GM18858 (cell line): Measurements from ENCODE around the gene CHRDL2.

Experiments
- ATAC-seq: cut with Tn5 transposase; IDR thresholded peaks from one replicate; pipeline ENCODE4 v1.9.1; 2021; ENCODE audit not compliant: unreplicated experiment

Gene CHRDL2

GRCh38 chr11:74713686-74714085, 17.5 kb downstream of the CHRDL2 start:
- ATAC-seq: no peak

- ATAC-seq: no peak
Observed at GRCh38 chr11:74710281-74710938, 20.8 kb downstream of the CHRDL2 start.

- ATAC-seq: no peak
Observed at GRCh38 chr11:74709175-74709574, 22.1 kb downstream of the CHRDL2 start.

GRCh38 chr11:74707602-74708510, 23.4 kb downstream of the CHRDL2 start:
- no peak for ATAC-seq

GRCh38 chr11:74707182-74707581, 24.0 kb downstream of the CHRDL2 start:
- no peak for ATAC-seq

GRCh38 chr11:74703211-74703610, 28.0 kb downstream of the CHRDL2 start:
- no peak for ATAC-seq

- ATAC-seq: no peak
Observed at GRCh38 chr11:74702383-74703007, 28.7 kb downstream of the CHRDL2 start.

- ATAC-seq: no peak
Observed at GRCh38 chr11:74701351-74701750, 29.9 kb downstream of the CHRDL2 start.

GRCh38 chr11:74699615-74700396, 31.4 kb downstream of the CHRDL2 start:
- ATAC-seq: no peak

GRCh38 chr11:74697722-74698121, 33.5 kb downstream of the CHRDL2 start:
- no peak for ATAC-seq

GRCh38 chr11:74696939-74697675, 34.1 kb downstream of the CHRDL2 start:
- ATAC-seq: no peak

- no peak for ATAC-seq
Observed at GRCh38 chr11:74696500-74696899, 34.7 kb downstream of the CHRDL2 start.

GRCh38 chr11:74695705-74696280, 35.4 kb downstream of the CHRDL2 start:
- ATAC-seq: no peak

GRCh38 chr11:74694136-74694930, 36.9 kb downstream of the CHRDL2 start:
- no peak for ATAC-seq

GRCh38 chr11:74693531-74693930, 37.7 kb downstream of the CHRDL2 start:
- ATAC-seq: no peak

- ATAC-seq: no peak
Observed at GRCh38 chr11:74691755-74692154, 39.5 kb downstream of the CHRDL2 start.

- ATAC-seq: no peak
Observed at GRCh38 chr11:74689666-74690065, 41.6 kb downstream of the CHRDL2 start.

- no peak for ATAC-seq
Observed at GRCh38 chr11:74687237-74688023, 43.8 kb downstream of the CHRDL2 start.
